OCI-LY1 (cell line): ENCODE measurements around the gene ANK3.

Experiments
- H2AFZ ChIP-seq: fragments of 200-600 bp; sonication (generic), shearing (Covaris generic); 2 replicates; pipeline ENCODE4 v1.6.0; 2014; ENCODE audit warnings: antibody characterized with exemption, mild to moderate bottlenecking, low read length
- H3F3A ChIP-seq: fragments of 200-600 bp; sonication (generic), shearing (Covaris generic); 2 replicates; pipeline ENCODE4 v1.6.0; 2014; ENCODE audit warnings: mild to moderate bottlenecking, antibody characterized with exemption, low read length, moderate library complexity; ENCODE audit not compliant: insufficient read depth
- H3K27ac ChIP-seq: fragments of 200-600 bp; sonication (generic); 2 replicates; pipeline ENCODE4 v1.5.1; 2014; ENCODE audit warnings: low read length, mixed run types, mild to moderate bottlenecking, low read depth; ENCODE audit not compliant: poor library complexity, severe bottlenecking
- H3K27me3 ChIP-seq: fragments of 200-600 bp; sonication (generic); 2 replicates; pipeline ENCODE4 v1.6.0; 2014; ENCODE audit warnings: antibody characterized with exemption, mild to moderate bottlenecking, low read length, moderate library complexity; ENCODE audit not compliant: insufficient read depth
- H3K36me3 ChIP-seq: fragments of 200-600 bp; sonication (generic); 2 replicates; pipeline ENCODE4 v1.6.1; 2014; ENCODE audit warnings: mild to moderate bottlenecking, antibody characterized with exemption, low read length, moderate library complexity, mixed read lengths; ENCODE audit not compliant: insufficient read depth
- H3K4me1 ChIP-seq: fragments of 200-600 bp; sonication (generic); 2 replicates; pipeline ENCODE4 v1.5.1; 2014; ENCODE audit warnings: mild to moderate bottlenecking, low read length, moderate library complexity; ENCODE audit not compliant: insufficient read depth, severe bottlenecking
- H3K4me2 ChIP-seq: fragments of 200-600 bp; sonication (generic), shearing (Covaris generic); 2 replicates; pipeline ENCODE4 v1.6.1; 2014; ENCODE audit warnings: low read length
- H3K4me3 ChIP-seq: fragments of 200-600 bp; sonication (generic); 2 replicates; pipeline ENCODE4 v1.5.1; 2014; ENCODE audit warnings: low read length, low read depth, mild to moderate bottlenecking, mixed read lengths; ENCODE audit not compliant: poor library complexity, severe bottlenecking
- H3K79me2 ChIP-seq: fragments of 200-600 bp; shearing (Covaris generic); 2 replicates; pipeline ENCODE4 v1.6.1; 2016; ENCODE audit warnings: mixed run types, low read length, mixed read lengths; ENCODE audit not compliant: insufficient read depth
- H3K9ac ChIP-seq: fragments of 200-600 bp; sonication (generic), shearing (Covaris generic); 2 replicates; pipeline ENCODE4 v1.6.1; 2014; ENCODE audit warnings: mild to moderate bottlenecking, low read length, mixed read lengths
- H3K9me2 ChIP-seq: fragments of 200-600 bp; sonication (generic), shearing (Covaris generic); 2 replicates; pipeline ENCODE4 v1.6.1; 2014; ENCODE audit warnings: low read depth, mild to moderate bottlenecking, low read length, mixed read lengths
- H3K9me3 ChIP-seq: fragments of 200-600 bp; shearing (Covaris generic); 2 replicates; pipeline ENCODE4 v1.6.1; 2014; ENCODE audit warnings: low read length, mixed read lengths
- H4K20me1 ChIP-seq: fragments of 200-600 bp; sonication (generic), shearing (Covaris generic); 2 replicates; pipeline ENCODE4 v1.6.0; 2016; ENCODE audit warnings: mild to moderate bottlenecking, low read length; ENCODE audit not compliant: insufficient read depth
- EZH2 ChIP-seq: fragments of 200-600 bp; sonication (generic), shearing (Covaris generic); IDR thresholded peaks from 2 replicates; pipeline ENCODE4 v1.8.0; 2017; ENCODE audit warnings: borderline replicate concordance, mixed run types, mild to moderate bottlenecking, antibody characterized with exemption, low read length, moderate library complexity, mixed read lengths
- TF ChIP-seq, protein P1 (sequence below): fragments of 200-600 bp; sonication (generic), shearing (Covaris generic); IDR thresholded peaks from 2 replicates; pipeline ENCODE4 v1.5.1; 2017; ENCODE audit warnings: mild to moderate bottlenecking, antibody characterized with exemption, low read length, moderate library complexity, mixed read lengths

The ANK3 gene

GRCh38 chr10:60086862-60087261 is 302.8 kb downstream of the ANK3 start:
- Histone ChIP-seq H3F3A (no peaks in the 10 kb centered on the region), H3K4me3 (no peak overlapping the region), H3K4me2 (no peak overlapping the region), H2AFZ (no peak overlapping the region), H3K4me1 (no peaks in the 10 kb centered on the region), H3K36me3 (peaks cover 16% of the 10 kb centered on the region; the same call in 1 of the 2 replicates), H3K9me2 (no peaks in the 10 kb centered on the region), H3K27ac (no peak overlapping the region), H3K9me3 (no peaks in the 10 kb centered on the region), H4K20me1 (no peaks in the 10 kb centered on the region), H3K9ac (no peak overlapping the region), H3K79me2 (no peaks in the 10 kb centered on the region), H3K27me3 (no peaks in the 10 kb centered on the region)
- TF ChIP-seq, protein P1, sequence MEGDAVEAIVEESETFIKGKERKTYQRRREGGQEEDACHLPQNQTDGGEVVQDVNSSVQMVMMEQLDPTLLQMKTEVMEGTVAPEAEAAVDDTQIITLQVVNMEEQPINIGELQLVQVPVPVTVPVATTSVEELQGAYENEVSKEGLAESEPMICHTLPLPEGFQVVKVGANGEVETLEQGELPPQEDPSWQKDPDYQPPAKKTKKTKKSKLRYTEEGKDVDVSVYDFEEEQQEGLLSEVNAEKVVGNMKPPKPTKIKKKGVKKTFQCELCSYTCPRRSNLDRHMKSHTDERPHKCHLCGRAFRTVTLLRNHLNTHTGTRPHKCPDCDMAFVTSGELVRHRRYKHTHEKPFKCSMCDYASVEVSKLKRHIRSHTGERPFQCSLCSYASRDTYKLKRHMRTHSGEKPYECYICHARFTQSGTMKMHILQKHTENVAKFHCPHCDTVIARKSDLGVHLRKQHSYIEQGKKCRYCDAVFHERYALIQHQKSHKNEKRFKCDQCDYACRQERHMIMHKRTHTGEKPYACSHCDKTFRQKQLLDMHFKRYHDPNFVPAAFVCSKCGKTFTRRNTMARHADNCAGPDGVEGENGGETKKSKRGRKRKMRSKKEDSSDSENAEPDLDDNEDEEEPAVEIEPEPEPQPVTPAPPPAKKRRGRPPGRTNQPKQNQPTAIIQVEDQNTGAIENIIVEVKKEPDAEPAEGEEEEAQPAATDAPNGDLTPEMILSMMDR = no peak
- no peak for TF ChIP-seq EZH2

DNA sequence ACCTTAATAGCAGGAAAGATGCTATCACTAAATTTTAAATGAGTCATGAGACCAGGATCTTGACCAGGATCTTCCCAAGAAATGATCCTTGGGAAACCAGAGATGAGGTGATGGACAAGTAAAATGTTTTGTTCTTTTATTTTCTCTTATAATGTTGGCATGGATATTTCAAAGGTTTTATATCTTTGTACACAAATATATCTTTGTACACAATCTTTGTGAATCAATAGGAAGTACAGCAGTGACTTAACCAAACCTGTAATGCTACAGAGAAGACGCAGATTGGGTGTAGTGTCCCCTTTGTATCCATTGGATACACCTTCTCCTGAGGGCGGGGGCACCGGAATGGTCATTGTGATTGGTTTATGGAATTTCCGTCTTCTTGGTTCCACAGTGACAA is 303.3 kb downstream of the ANK3 start:
- H3K79me2 ChIP-seq = no peaks in the 10 kb centered on the region
- H4K20me1 ChIP-seq = no peaks in the 10 kb centered on the region
- no peak overlapping the region for H3K4me2 ChIP-seq
- H3K9ac ChIP-seq = no peak overlapping the region
- H3K4me1 ChIP-seq = no peaks in the 10 kb centered on the region
- peaks cover 16% of the 10 kb centered on the region; the same call in 1 of the 2 replicates for H3K36me3 ChIP-seq
- no peaks in the 10 kb centered on the region for H3K9me3 ChIP-seq
- no peak overlapping the region for H3K4me3 ChIP-seq
- TF ChIP-seq, protein P1 = no peak
- no peak for TF ChIP-seq EZH2
- no peak overlapping the region for H2AFZ ChIP-seq
- H3K9me2 ChIP-seq = no peaks in the 10 kb centered on the region
- H3F3A ChIP-seq = no peaks in the 10 kb centered on the region
- H3K27ac ChIP-seq = no peak overlapping the region
- H3K27me3 ChIP-seq = no peaks in the 10 kb centered on the region

GRCh38 chr10:60082744-60083344 is 306.8 kb downstream of the ANK3 start:
- Histone ChIP-seq H3F3A (no peaks in the 10 kb centered on the region), H3K27me3 (no peaks in the 10 kb centered on the region), H3K4me1 (no peaks in the 10 kb centered on the region), H3K36me3 (peaks cover 21% of the 10 kb centered on the region; the same call in 1 of the 2 replicates), H3K27ac (no peak overlapping the region), H4K20me1 (no peaks in the 10 kb centered on the region), H3K9me3 (no peaks in the 10 kb centered on the region), H3K79me2 (no peaks in the 10 kb centered on the region), H3K9ac (no peak overlapping the region), H3K4me3 (no peak overlapping the region), H2AFZ (no peak overlapping the region), H3K9me2 (no peaks in the 10 kb centered on the region), H3K4me2 (no peak overlapping the region)
- TF ChIP-seq, protein P1 = no peak
